Subcutaneous abdominal adipose tissue (tissue), 5 donors: ENCODE measurements around the gene ZNF397.
A peak's percentile ranks its signal among the peaks of the same experiment; 100 is the strongest.
"Not testable (repeated sequence)": the region's sequence is repeated elsewhere in the genome, so short reads cannot be mapped to it uniquely, and the experiment has no call there.

Experiments used
- H3K27ac ChIP-seq: one replicate; pipeline ENCODE4 v1.7.0; 2013; ENCODE audit warnings: low read depth, mild to moderate bottlenecking, inconsistent platforms, low read length, moderate library complexity
- H3K27me3 ChIP-seq, 5 donors: one replicate each; pipeline ENCODE4 v1.7.0; 2013; ENCODE audit warnings: low read length in 5 of 5, inconsistent platforms in 1 of 5; ENCODE audit not compliant: control insufficient read depth in 5 of 5, insufficient read depth in 4 of 5
- H3K36me3 ChIP-seq, 5 donors: one replicate each; pipeline ENCODE4 v1.7.0; 2013; ENCODE audit warnings: low read length in 5 of 5; ENCODE audit not compliant: control insufficient read depth in 5 of 5, insufficient read depth in 5 of 5
- H3K4me1 ChIP-seq, 5 donors: one replicate each; pipeline ENCODE4 v1.7.0; 2013; ENCODE audit warnings: low read length in 5 of 5, mild to moderate bottlenecking in 3 of 5, moderate library complexity in 1 of 5; ENCODE audit not compliant: control insufficient read depth in 5 of 5, insufficient read depth in 5 of 5
- H3K4me3 ChIP-seq, 5 donors: one replicate each; pipeline ENCODE4 v1.7.0; 2013; ENCODE audit warnings: low read length in 5 of 5, low read depth in 1 of 5
- H3K9ac ChIP-seq, 5 donors: one replicate each; pipeline ENCODE4 v1.7.0; 2013; ENCODE audit warnings: low read length in 5 of 5, mild to moderate bottlenecking in 4 of 5, moderate library complexity in 3 of 5
- H3K9me3 ChIP-seq, 5 donors: one replicate each; pipeline ENCODE4 v1.7.0; 2013; ENCODE audit warnings: low read length in 5 of 5; ENCODE audit not compliant: control insufficient read depth in 5 of 5
- donor health status: healthy.
- donor health status: healthy.
- donor health status: healthy.
- donor health status: healthy.
- donor health status: healthy.

Gene ZNF397

DNA sequence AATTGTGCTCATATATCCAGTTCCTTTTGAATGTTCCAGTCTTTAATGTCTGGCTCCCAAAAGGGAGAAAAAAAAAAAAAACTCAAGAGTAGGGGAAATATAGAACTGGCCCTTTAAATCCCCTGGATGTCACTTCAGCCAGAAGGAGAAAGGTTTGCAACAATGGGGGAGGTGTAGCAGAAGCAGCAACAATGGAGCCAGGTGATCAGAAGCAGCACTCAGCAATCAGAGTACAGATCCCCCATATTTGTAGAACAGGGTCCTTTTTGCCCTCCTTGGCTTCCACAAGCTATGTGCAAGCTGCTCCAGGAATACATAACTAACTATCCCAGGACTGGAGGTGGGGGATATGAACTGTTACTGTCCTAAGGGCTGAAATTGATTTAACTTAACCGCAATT, 25.8 kb upstream of the ZNF397 start:
- Histone ChIP-seq H3K27ac (no peak overlapping the region), H3K27me3 (no peaks in the 10 kb centered on the region), H3K36me3 (no peaks in the 10 kb centered on the region), H3K9ac (no peak overlapping the region), H3K4me1 (no peaks in the 10 kb centered on the region), H3K4me3 (no peak overlapping the region), H3K9me3 (no peaks in the 10 kb centered on the region)

DNA sequence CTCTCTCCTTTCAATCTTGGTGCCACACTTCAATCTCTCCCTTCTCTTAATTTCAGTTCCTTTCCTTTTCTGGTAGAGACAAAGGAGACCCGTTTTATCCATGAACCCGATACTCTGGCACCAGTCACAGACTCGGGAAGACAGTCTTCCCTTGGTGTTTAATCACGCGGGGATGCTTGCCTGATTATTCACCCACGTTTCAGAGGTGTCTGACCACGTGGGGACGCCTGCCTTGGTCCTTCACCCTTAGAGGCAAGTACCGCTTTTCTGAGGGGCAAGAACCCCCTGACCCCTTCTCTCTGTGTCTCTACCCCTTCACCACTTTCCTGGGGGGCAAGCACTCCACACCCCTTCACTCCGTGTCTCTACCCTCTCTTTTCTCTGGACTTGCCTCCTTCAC, 24.2 kb upstream of the ZNF397 start:
- H3K4me3 ChIP-seq, H3K9me3 ChIP-seq, H3K4me1 ChIP-seq, H3K27ac ChIP-seq, H3K9ac ChIP-seq, H3K36me3 ChIP-seq, H3K27me3 ChIP-seq: not testable (repeated sequence)

DNA sequence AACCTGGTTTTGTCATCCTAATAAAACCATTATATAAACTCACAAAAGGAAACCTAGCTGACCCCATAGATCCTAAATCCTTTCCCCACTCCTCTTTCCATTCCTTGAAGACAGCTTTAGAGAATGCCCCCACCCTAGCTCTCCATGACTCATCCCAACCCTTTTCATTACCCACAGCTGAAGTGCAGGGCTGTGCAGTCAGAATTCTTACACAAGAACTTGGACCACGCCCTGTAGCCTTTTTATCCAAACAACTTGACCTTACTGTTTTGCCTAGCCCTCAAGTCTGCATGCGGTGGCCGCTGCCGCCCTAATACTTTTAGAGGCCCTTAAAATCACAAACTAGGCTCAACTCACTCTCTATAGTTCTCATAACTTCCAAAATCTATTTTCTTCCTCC, 21.5 kb upstream of the ZNF397 start:
- H3K27me3 ChIP-seq, H3K36me3 ChIP-seq, H3K27ac ChIP-seq, H3K4me1 ChIP-seq, H3K9me3 ChIP-seq, H3K9ac ChIP-seq, H3K4me3 ChIP-seq: not testable (repeated sequence)

DNA sequence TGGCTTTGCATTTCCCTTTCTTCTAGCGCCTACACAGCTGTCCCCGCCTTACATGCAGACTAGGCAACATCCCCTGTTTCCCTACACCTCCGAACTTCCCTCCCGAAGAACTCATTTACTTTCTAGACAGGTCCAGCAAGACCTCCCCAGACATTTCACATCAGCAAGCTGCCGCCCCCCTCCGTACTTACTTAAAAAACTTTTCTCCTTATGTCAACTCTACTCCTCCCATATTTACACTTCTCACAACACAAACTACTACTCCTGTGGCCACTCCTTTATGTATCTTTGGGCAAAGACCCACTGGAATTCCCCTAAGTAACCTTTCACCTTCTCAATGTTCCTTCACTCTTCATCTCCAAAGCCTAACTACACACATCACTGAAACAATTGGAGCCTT, 20.4 kb upstream of the ZNF397 start:
- Histone ChIP-seq H3K9ac (no peak overlapping the region), H3K36me3 (no peaks in the 10 kb centered on the region), H3K9me3 (no peaks in the 10 kb centered on the region), H3K4me1 (no peaks in the 10 kb centered on the region), H3K27ac (no peak overlapping the region), H3K27me3 (no peaks in the 10 kb centered on the region), H3K4me3 (no peak overlapping the region)

DNA sequence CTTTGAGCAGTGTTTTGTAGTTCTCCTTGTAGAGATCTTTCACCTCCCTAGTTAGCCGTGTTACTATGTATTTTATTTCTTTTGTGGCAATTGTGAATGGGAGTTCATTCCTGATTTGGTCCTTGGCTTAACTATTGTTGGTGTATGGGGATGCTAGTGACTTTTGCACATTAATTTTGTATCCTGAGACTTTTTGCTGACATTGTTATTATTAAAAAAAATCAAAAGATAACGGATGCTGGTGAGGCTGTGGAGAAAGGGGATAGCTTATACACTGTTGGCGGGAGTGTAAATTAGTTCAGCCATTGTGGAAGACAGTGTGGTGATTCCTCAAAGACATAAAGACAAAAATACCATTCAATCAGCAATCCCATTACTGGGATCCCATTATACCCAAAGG, 17.0 kb upstream of the ZNF397 start:
- H3K27ac ChIP-seq = no peak overlapping the region
- no peaks in the 10 kb centered on the region for H3K4me1 ChIP-seq
- no peak overlapping the region for H3K9ac ChIP-seq
- H3K4me3 ChIP-seq = no peak overlapping the region
- H3K9me3 ChIP-seq = no peaks in the 10 kb centered on the region
- H3K27me3 ChIP-seq = no peaks in the 10 kb centered on the region
- H3K36me3 ChIP-seq = no peaks in the 10 kb centered on the region

DNA sequence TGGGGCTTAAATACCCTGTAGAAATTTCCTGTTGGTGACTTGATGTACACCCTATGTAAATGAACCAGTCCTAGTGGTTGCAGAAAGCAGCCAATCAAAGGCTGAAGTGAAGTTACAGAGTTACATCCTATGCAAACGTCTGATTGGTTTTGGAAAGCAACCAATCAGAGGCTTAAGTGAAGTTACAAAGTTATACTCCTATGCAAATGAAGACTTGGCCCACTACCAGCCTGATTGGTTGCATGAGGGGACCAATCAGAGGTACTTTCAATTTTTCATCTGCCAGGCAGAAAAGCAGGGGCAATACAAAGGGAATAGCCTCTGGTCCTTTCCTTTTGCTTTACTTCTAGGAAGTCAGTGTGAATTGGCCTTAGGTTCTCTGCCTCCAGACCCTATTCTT, 13.6 kb upstream of the ZNF397 start:
- H3K27me3 ChIP-seq = no peaks in the 10 kb centered on the region
- no peaks in the 10 kb centered on the region for H3K36me3 ChIP-seq
- no peak overlapping the region for H3K4me3 ChIP-seq
- no peaks in the 10 kb centered on the region for H3K9me3 ChIP-seq
- H3K4me1 ChIP-seq = peaks cover 0 to 4% (median 3%) of the 10 kb centered on the region in 5 donors
- no peak overlapping the region for H3K27ac ChIP-seq
- H3K9ac ChIP-seq = no peak overlapping the region

DNA sequence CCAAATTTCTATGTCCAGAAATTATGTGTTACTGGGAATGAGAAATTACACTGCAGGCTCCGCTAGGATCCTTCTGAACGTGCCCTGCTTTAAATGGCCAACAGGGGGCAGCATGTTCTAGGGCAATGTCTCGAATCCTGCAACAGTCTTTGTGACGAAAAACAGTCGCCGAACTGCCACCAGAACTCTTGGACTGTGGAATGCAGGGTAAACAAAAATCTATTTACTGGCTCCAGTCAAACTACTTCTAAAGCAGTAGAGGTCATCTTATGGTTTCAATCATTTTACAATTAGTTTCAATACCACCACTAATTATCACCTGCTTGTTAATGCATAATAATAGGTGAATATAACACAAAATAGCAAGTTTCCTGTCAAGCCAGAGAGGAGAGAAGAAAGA, 9.8 kb upstream of the ZNF397 start:
- H3K9ac ChIP-seq = peak overlapping the region in 2 of 5 donors; percentile 54 to 62
- no peak overlapping the region for H3K27ac ChIP-seq
- no peaks in the 10 kb centered on the region for H3K27me3 ChIP-seq
- H3K4me3 ChIP-seq = peak overlapping the region in 4 of 5 donors; percentile 33 to 57 (median 35)
- H3K4me1 ChIP-seq = peaks cover 0 to 4% (median 3%) of the 10 kb centered on the region in 5 donors
- H3K36me3 ChIP-seq = no peaks in the 10 kb centered on the region
- H3K9me3 ChIP-seq = no peaks in the 10 kb centered on the region

DNA sequence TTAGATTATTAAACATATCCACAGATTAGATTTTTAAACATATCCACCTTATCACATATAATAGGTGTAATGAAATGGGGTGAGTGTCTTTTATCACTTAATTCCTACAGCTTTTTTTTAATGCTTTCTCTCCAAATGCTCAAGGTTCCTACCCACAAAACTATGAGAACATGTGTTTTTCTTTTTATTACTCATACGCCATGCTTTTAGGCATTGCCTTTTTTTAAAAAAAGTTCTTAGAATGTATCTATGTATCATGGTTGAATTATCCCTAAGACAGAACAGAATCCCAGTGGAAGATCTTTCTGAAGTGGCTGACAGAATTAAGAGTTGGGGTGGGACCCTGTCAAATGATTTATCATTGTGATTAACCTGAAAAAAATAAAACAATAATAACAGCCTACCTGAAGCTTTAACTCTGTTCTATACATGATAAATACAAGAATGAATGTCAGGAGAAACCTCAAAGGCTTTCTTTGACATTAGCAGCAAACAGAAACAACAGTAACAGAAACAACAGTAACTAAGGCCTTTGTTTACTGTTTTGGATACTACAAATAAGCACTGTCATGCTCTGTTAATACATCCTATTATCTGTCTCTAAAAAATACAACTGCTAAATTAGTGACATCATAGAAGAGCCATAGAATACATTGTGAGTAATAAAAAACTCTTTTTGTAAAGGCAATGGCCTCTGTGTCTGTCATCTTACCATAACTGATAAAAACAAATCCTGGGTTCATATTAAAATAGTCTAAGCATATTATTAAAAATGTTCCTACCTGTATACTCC, 4.1 kb upstream of the ZNF397 start:
- Histone ChIP-seq H3K27me3 (no peaks in the 10 kb centered on the region), H3K9me3 (no peaks in the 10 kb centered on the region), H3K9ac (no peak overlapping the region), H3K27ac (no peak overlapping the region), H3K36me3 (no peaks in the 10 kb centered on the region), H3K4me1 (peaks cover 0 to 10% (median 8%) of the 10 kb centered on the region in 5 donors), H3K4me3 (no peak overlapping the region)

DNA sequence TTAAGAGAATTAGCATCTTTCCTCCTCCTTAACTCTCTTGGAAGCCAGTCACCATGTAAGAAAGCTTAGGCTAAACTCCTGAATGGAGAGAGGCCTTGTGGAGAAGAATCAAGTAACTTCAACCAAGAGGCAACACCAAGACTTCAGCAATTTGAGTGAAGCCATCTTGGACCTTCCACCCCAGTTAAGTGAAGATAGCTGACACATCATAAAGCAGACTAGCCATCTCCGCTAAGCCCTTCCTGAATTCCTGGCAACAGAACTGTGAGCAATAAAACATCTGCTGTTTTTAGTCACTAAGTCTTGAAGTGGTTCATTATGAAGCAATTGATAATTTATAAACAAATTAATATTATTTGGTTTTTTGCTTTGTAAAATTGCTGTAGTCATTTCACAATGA, 1.5 kb upstream of the ZNF397 start:
- Histone ChIP-seq H3K9ac (no peak overlapping the region), H3K36me3 (peaks cover 15 to 20% (median 17%) of the 10 kb centered on the region in 5 donors), H3K4me3 (no peak overlapping the region), H3K9me3 (no peaks in the 10 kb centered on the region), H3K4me1 (peaks cover 0 to 19% (median 15%) of the 10 kb centered on the region in 5 donors), H3K27ac (no peak overlapping the region), H3K27me3 (no peaks in the 10 kb centered on the region)

DNA sequence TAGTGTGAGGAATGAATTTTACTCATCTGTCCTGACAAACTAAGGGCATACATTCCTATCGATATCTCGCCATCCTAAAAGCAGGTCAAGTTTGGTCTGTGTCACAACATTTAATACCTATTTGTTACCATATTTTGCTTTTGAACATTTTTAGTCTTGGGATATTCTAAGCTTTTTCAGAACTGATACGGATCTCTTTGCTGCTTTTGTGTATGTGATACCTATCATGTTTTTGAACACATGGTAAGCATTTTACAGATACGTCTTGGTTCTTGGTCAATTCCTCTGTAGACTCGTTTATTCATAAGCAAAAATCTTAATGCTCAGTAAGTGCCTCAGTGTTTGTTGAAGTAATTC, 592 bp downstream of the ZNF397 start:
- peaks cover 0 to 3% (median 0%) of the 10 kb centered on the region in 5 donors for H3K9me3 ChIP-seq
- peak overlapping the region; percentile 93 for H3K27ac ChIP-seq
- peaks cover 0 to 19% (median 15%) of the 10 kb centered on the region in 5 donors for H3K4me1 ChIP-seq
- peak overlapping the region; percentile 12 to 96 (median 92) for H3K9ac ChIP-seq
- peaks cover 34 to 38% (median 36%) of the 10 kb centered on the region in 5 donors for H3K36me3 ChIP-seq
- no peaks in the 10 kb centered on the region for H3K27me3 ChIP-seq
- peak overlapping the region; percentile 74 to 89 (median 79) for H3K4me3 ChIP-seq
